HepG2 (cell line): Measurements from ENCODE around the gene GLRX5. TPM values are rescaled to one million over a fixed set of nuclear protein-coding genes. Genes with fewer than 3 reads are reported as not detected.

Experiments used
- CTCF ChIP-seq: sonication (generic); formaldehyde crosslinking; IDR thresholded peaks from 2 replicates; pipeline ENCODE4 v1.5.0; 2020; ENCODE audit warnings: mild to moderate bottlenecking, missing genetic modification reagents, moderate library complexity
- DMAP1 ChIP-seq: IDR thresholded peaks from 2 replicates; pipeline ENCODE4 v1.6.1; 2016
- HBP1 ChIP-seq: IDR thresholded peaks from 2 replicates; pipeline ENCODE4 v1.6.1; 2016; ENCODE audit warnings: low read depth, control low read depth
- HDAC2 ChIP-seq: sonication (generic); formaldehyde crosslinking; IDR thresholded peaks from 2 replicates; pipeline ENCODE4 v1.4.0; 2020; ENCODE audit warnings: missing genetic modification reagents
- MEF2D ChIP-seq: sonication (generic); formaldehyde crosslinking; IDR thresholded peaks from 2 replicates; pipeline ENCODE4 v1.5.1; 2020; ENCODE audit warnings: mild to moderate bottlenecking, missing genetic modification reagents
- MNT ChIP-seq: fragments of 450-650 bp; IDR thresholded peaks from 2 replicates; pipeline ENCODE4 v1.6.1; 2016
- YEATS2 ChIP-seq: sonication (generic); formaldehyde crosslinking; IDR thresholded peaks from 2 replicates; pipeline ENCODE4 v1.4.0; 2020; ENCODE audit warnings: missing genetic modification reagents, borderline replicate concordance
- ZBTB40 ChIP-seq, 2 experiments: fragments of 450-650 bp in 1 of 2; sonication (generic) in 1 of 2; formaldehyde crosslinking in 1 of 2; IDR thresholded peaks; 2 replicates each; pipeline versions ENCODE4 v1.6.1 to v1.8.0; 2016 to 2022; ENCODE audit warnings: antibody characterized with exemption in 1 of 2, mild to moderate bottlenecking in 1 of 2, missing genetic modification reagents in 1 of 2
- ZNF143 ChIP-seq: sonication (generic); formaldehyde crosslinking; IDR thresholded peaks from 2 replicates; pipeline ENCODE4 v1.4.0; 2020; ENCODE audit warnings: missing genetic modification reagents
- ZNF335 ChIP-seq: sonication (generic); formaldehyde crosslinking; IDR thresholded peaks from 2 replicates; pipeline ENCODE4 v1.4.0; 2020; ENCODE audit warnings: missing genetic modification reagents
- ZNF362 ChIP-seq: sonication (generic); formaldehyde crosslinking; IDR thresholded peaks from 2 replicates; pipeline ENCODE4 v1.4.0; 2020; ENCODE audit warnings: missing genetic modification reagents, mild to moderate bottlenecking, borderline replicate concordance
- ZNF577 ChIP-seq: sonication (generic); formaldehyde crosslinking; IDR thresholded peaks from 2 replicates; pipeline ENCODE4 v1.4.0; 2020; ENCODE audit warnings: mild to moderate bottlenecking, low read depth, missing genetic modification reagents, borderline replicate concordance
- polyA plus RNA-seq, 8 experiments: library from polyadenylated mRNA; depleted of rRNA in 3 of 8; stranded (reverse) in 7 of 8; unstranded in 1 of 8; fragments of >200 nt; fragmentation: Illumina TruSeq in 4 of 8; extraction: Trizol in 4 of 8; gene quantifications; 2 replicates each; pipeline versions ENCODE4 v1.2.1 to v1.2.3, GENCODE V29; 2011 to 2016; ENCODE audit warnings: low read depth in 4 of 8, missing spikeins in 1 of 8, mixed read lengths in 1 of 8; ENCODE audit not compliant: insufficient read depth in 1 of 8
- total RNA-seq, 5 experiments: library from RNA; depleted of rRNA; stranded (reverse); fragments of >200 nt; fragmentation: Illumina TruSeq; extraction: Trizol; gene quantifications; 2 replicates each; pipeline ENCODE4 v1.2.3, GENCODE V29; 2016; ENCODE audit warnings: low read depth in 1 of 5

GLRX5 gene
- total and polyA plus RNA-seq, 2 of the 13 experiments (the other 11 are each of a cell fraction or from before 2014, with no cell fraction given) = 122 to 146 TPM

- TF ChIP-seq ZBTB40 (IDR thresholded peaks at IDR 0.05) = peak; percentile 88
- no peak for TF ChIP-seq ZBTB40 (CRISPR knock-in tag; IDR thresholded peaks at IDR 0.05)
- TF ChIP-seq YEATS2 (CRISPR knock-in tag) = peak; percentile 93
- peak; percentile 93 for TF ChIP-seq DMAP1
- TF ChIP-seq MNT = peak; percentile 77
- peak; percentile 23; the same call in 1 of the 2 replicates for TF ChIP-seq HBP1
- peak; percentile 86 for TF ChIP-seq HDAC2 (CRISPR knock-in tag)
- TF ChIP-seq ZNF335 (CRISPR knock-in tag) = peak; percentile 63; the same call in 1 of the 2 replicates
- TF ChIP-seq ZNF362 (CRISPR knock-in tag) = peak; percentile 18; the same call in 1 of the 2 replicates
- TF ChIP-seq ZNF143 (CRISPR knock-in tag) = peak; percentile 95
- TF ChIP-seq ZNF577 = no peak
- no peak for TF ChIP-seq CTCF
- peak; percentile 84 for TF ChIP-seq MEF2D
These were observed at the start of gene GLRX5 (continued) for GRCh38 chr14:95534299-95535225.
